HG02852 (cell line): ENCODE results near the gene PRIM2.
"Not testable (repeated sequence)": the region's sequence is repeated elsewhere in the genome, so short reads cannot be mapped to it uniquely, and the experiment has no call there.

Experiments used
- ATAC-seq: cut with Tn5 transposase; IDR thresholded peaks from one replicate; pipeline ENCODE4 v1.9.1; 2021; ENCODE audit warnings: mild to moderate bottlenecking, moderate library complexity; ENCODE audit not compliant: unreplicated experiment

Gene PRIM2

GRCh38 chr6:57577023-57577422 is 259.6 kb downstream of the PRIM2 start:
- ATAC-seq = not testable (repeated sequence)

GRCh38 chr6:57579489-57579888 is 262.1 kb downstream of the PRIM2 start:
- not testable (repeated sequence) for ATAC-seq

- ATAC-seq = not testable (repeated sequence)
Measured at GRCh38 chr6:57581586-57581985, 264.2 kb downstream of the PRIM2 start.

- not testable (repeated sequence) for ATAC-seq
Measured at GRCh38 chr6:57601105-57601504, 283.7 kb downstream of the PRIM2 start.

- ATAC-seq = not testable (repeated sequence)
Measured at GRCh38 chr6:57605303-57605702, 287.9 kb downstream of the PRIM2 start.

- ATAC-seq = not testable (repeated sequence)
Measured at GRCh38 chr6:57606331-57606730, 288.9 kb downstream of the PRIM2 start.

- not testable (repeated sequence) for ATAC-seq
Measured at GRCh38 chr6:57610612-57611011, 293.2 kb downstream of the PRIM2 start.

GRCh38 chr6:57618959-57619358 is 301.5 kb downstream of the PRIM2 start:
- not testable (repeated sequence) for ATAC-seq

GRCh38 chr6:57631773-57632172 is 314.3 kb downstream of the PRIM2 start:
- ATAC-seq = not testable (repeated sequence)

- not testable (repeated sequence) for ATAC-seq
Measured at GRCh38 chr6:57658526-57658925, 341.1 kb downstream of the PRIM2 start.

GRCh38 chr6:57659794-57660193 is 342.4 kb downstream of the PRIM2 start:
- not testable (repeated sequence) for ATAC-seq

- ATAC-seq = not testable (repeated sequence)
Measured at GRCh38 chr6:57660940-57661339, 343.5 kb downstream of the PRIM2 start.

- ATAC-seq = not testable (repeated sequence)
Measured at GRCh38 chr6:57668108-57668507, 350.7 kb downstream of the PRIM2 start.

- ATAC-seq = not testable (repeated sequence)
Measured at GRCh38 chr6:57671237-57671636, 353.8 kb downstream of the PRIM2 start.

- not testable (repeated sequence) for ATAC-seq
Measured at GRCh38 chr6:57671937-57672627, 354.7 kb downstream of the PRIM2 start.

GRCh38 chr6:57673281-57673680 is 355.9 kb downstream of the PRIM2 start:
- ATAC-seq = not testable (repeated sequence)

GRCh38 chr6:57675386-57675785 is 358.0 kb downstream of the PRIM2 start:
- not testable (repeated sequence) for ATAC-seq

- not testable (repeated sequence) for ATAC-seq
Measured at GRCh38 chr6:57696382-57696781, 379.0 kb downstream of the PRIM2 start.
